Keratinocyte (primary cell): ENCODE measurements around the gene CEP152. TPM values are rescaled to one million over a fixed set of nuclear protein-coding genes. Genes with fewer than 3 reads are reported as not detected.

Experiments
- DNase-seq: peaks from one replicate; pipeline ENCODE4 v3.0.0-alpha.2; 2011; ENCODE audit warnings: low read depth, missing footprints, low spot score
- FAIRE-seq: peaks from 2 replicates; lab custom pipeline; 2011; peaks lifted over from hg19 to GRCh38; lab: Jason Lieb, UNC
- H2AFZ ChIP-seq: 2 replicates; pipeline ENCODE4 v1.6.0; 2012; ENCODE audit warnings: low read length, control low read depth, inconsistent platforms; ENCODE audit not compliant: control insufficient read depth
- H3K27ac ChIP-seq: 2 replicates; pipeline ENCODE4 v1.5.1; 2011; ENCODE audit warnings: low read length; ENCODE audit not compliant: control insufficient read depth, insufficient read depth
- H3K27me3 ChIP-seq: 3 replicates; pipeline ENCODE4 v1.6.0; 2011; ENCODE audit warnings: low read length; ENCODE audit not compliant: control insufficient read depth, insufficient read depth; ENCODE audit errors: extremely low read depth
- H3K36me3 ChIP-seq, 2 experiments: 2 replicates in 1 of 2; 3 replicates in 1 of 2; pipeline ENCODE4 v1.5.1; 2011; ENCODE audit warnings: low read length in 2 of 2, mild to moderate bottlenecking in 1 of 2; ENCODE audit not compliant: control insufficient read depth in 2 of 2, insufficient read depth in 2 of 2; ENCODE audit errors: extremely low read depth in 1 of 2
- H3K4me1 ChIP-seq: 3 replicates; pipeline ENCODE4 v1.5.1; 2011; ENCODE audit warnings: low read length; ENCODE audit not compliant: control insufficient read depth, insufficient read depth; ENCODE audit errors: extremely low read depth
- H3K4me2 ChIP-seq: 3 replicates; pipeline ENCODE4 v1.6.0; 2011; ENCODE audit warnings: low read depth, low read length; ENCODE audit not compliant: control insufficient read depth, insufficient read depth; ENCODE audit errors: extremely low read depth
- H3K4me3 ChIP-seq, 3 experiments: fragments of 200-600 bp in 1 of 3; sonication (generic) in 1 of 3; 2 replicates in 2 of 3; 3 replicates in 1 of 3; pipeline ENCODE4 v1.5.1; 2011 to 2016; ENCODE audit warnings: low read length in 3 of 3, mild to moderate bottlenecking in 3 of 3, control low read depth in 2 of 3, inconsistent platforms in 1 of 3, low read depth in 1 of 3, mixed read lengths in 1 of 3, mixed run types in 1 of 3, moderate library complexity in 1 of 3; ENCODE audit not compliant: control insufficient read depth in 2 of 3, insufficient read depth in 2 of 3; ENCODE audit errors: extremely low read depth in 1 of 3
- H3K79me2 ChIP-seq: 2 replicates; pipeline ENCODE4 v1.6.0; 2012; ENCODE audit warnings: low read length; ENCODE audit not compliant: control insufficient read depth, insufficient read depth
- H3K9ac ChIP-seq: 3 replicates; pipeline ENCODE4 v1.6.0; 2011; ENCODE audit warnings: low read length; ENCODE audit not compliant: control insufficient read depth, insufficient read depth; ENCODE audit errors: extremely low read depth
- H3K9me1 ChIP-seq: 3 replicates; pipeline ENCODE4 v1.6.0; 2011; ENCODE audit warnings: low read length; ENCODE audit not compliant: control insufficient read depth, insufficient read depth; ENCODE audit errors: extremely low read depth
- H3K9me3 ChIP-seq: 2 replicates; pipeline ENCODE4 v1.5.1; 2012; ENCODE audit warnings: low read depth, low read length; ENCODE audit not compliant: control insufficient read depth
- H4K20me1 ChIP-seq: 3 replicates; pipeline ENCODE4 v1.6.0; 2011; ENCODE audit warnings: low read length; ENCODE audit not compliant: control insufficient read depth, insufficient read depth; ENCODE audit errors: extremely low read depth
- EZH2 ChIP-seq: IDR thresholded peaks from one replicate; pipeline ENCODE4 v1.6.1; 2012; ENCODE audit warnings: inconsistent platforms, mild to moderate bottlenecking, low read length, moderate library complexity
- dilution Hi-C: fragments of 300-500 bp; cut with MboI; formaldehyde crosslinking; loops from one replicate; pipeline ENCODE4 v1.7.0; 2020; ENCODE audit warnings: low sequenced_read_pairs; ENCODE audit not compliant: extremely low pct_ligation_motif_present
- polyA plus RNA-seq, 5 experiments: library from polyadenylated mRNA; depleted of rRNA in 3 of 5; stranded (reverse) in 3 of 5; stranded (forward) in 1 of 5; unstranded in 1 of 5; fragments of >200 nt; gene quantifications; 1 replicate in 1 of 5; 2 replicates in 3 of 5; 3 replicates in 1 of 5; pipeline versions ENCODE4 v1.2.1 to v1.2.3, GENCODE V29; 2011 to 2012; ENCODE audit warnings: missing spikeins in 2 of 5, low read depth in 1 of 5, low replicate concordance in 1 of 5
- TF ChIP-seq, protein P1 (sequence below), 3 experiments: IDR thresholded peaks in 1 of 3; conservative IDR thresholded peaks in 1 of 3; optimal IDR thresholded peaks in 1 of 3; 2 replicates in 2 of 3; 3 replicates in 1 of 3; pipeline versions ENCODE3 to v1.5.1; 2011; ENCODE audit warnings: low read length in 3 of 3, mild to moderate bottlenecking in 3 of 3, moderate library complexity in 2 of 3, control low read depth in 1 of 3, inconsistent platforms in 1 of 3; ENCODE audit not compliant: insufficient read depth in 2 of 3; ENCODE audit errors: extremely low read depth in 1 of 3

The CEP152 gene
- polyA plus RNA-seq, 1 donor (not counting 4 experiments of a cell fraction or from before 2014, with no cell fraction given): 4.0 TPM

DNA sequence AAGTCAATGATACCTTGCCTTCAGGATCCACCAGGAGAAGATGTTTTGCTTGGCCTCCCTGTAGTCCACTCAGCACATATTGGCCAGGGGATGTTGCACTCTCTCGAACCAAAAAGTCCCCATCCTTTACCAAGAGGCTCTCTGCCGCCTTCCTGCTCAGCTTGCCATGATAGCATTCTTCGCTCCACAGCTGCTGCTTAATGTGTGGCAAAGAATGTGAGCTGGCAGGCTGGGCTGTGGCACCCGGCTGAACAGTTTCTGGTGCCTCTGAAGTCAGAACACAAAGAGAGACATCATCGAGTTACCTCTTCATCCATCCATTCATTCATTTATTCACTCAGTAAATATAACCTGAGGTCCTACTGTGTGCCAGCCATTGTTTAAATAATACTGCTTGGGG, 23.9 kb upstream of the CEP152 start:
- DNase-seq: no peak
- no peaks in the 10 kb centered on the region for H3K9me3 ChIP-seq
- H3K36me3 ChIP-seq: no peaks in the 10 kb centered on the region
- no peak overlapping the region for H2AFZ ChIP-seq
- no peaks in the 10 kb centered on the region for H3K9me1 ChIP-seq
- no peak overlapping the region for H3K9ac ChIP-seq
- no peaks in the 10 kb centered on the region for H3K27me3 ChIP-seq
- FAIRE-seq: no peak
- H3K4me1 ChIP-seq: no peaks in the 10 kb centered on the region
- no peaks in the 10 kb centered on the region for H4K20me1 ChIP-seq
- H3K79me2 ChIP-seq: no peaks in the 10 kb centered on the region
- no peak overlapping the region for H3K4me2 ChIP-seq
- no peak for TF ChIP-seq EZH2
- TF ChIP-seq, protein P1, sequence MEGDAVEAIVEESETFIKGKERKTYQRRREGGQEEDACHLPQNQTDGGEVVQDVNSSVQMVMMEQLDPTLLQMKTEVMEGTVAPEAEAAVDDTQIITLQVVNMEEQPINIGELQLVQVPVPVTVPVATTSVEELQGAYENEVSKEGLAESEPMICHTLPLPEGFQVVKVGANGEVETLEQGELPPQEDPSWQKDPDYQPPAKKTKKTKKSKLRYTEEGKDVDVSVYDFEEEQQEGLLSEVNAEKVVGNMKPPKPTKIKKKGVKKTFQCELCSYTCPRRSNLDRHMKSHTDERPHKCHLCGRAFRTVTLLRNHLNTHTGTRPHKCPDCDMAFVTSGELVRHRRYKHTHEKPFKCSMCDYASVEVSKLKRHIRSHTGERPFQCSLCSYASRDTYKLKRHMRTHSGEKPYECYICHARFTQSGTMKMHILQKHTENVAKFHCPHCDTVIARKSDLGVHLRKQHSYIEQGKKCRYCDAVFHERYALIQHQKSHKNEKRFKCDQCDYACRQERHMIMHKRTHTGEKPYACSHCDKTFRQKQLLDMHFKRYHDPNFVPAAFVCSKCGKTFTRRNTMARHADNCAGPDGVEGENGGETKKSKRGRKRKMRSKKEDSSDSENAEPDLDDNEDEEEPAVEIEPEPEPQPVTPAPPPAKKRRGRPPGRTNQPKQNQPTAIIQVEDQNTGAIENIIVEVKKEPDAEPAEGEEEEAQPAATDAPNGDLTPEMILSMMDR (optimal IDR thresholded peaks at IDR 0.05 in 1 of 3, IDR thresholded peaks at IDR 0.05 in 1 of 3, conservative IDR thresholded peaks at IDR 0.05 in 1 of 3; ENCODE audit: extremely low read depth in 1 of 3, insufficient read depth in 2 of 3, low read length in 3 of 3): no peak
- dilution Hi-C loops: no loop called here
- no peak overlapping the region for H3K27ac ChIP-seq
- no peak overlapping the region for H3K4me3 ChIP-seq

DNA sequence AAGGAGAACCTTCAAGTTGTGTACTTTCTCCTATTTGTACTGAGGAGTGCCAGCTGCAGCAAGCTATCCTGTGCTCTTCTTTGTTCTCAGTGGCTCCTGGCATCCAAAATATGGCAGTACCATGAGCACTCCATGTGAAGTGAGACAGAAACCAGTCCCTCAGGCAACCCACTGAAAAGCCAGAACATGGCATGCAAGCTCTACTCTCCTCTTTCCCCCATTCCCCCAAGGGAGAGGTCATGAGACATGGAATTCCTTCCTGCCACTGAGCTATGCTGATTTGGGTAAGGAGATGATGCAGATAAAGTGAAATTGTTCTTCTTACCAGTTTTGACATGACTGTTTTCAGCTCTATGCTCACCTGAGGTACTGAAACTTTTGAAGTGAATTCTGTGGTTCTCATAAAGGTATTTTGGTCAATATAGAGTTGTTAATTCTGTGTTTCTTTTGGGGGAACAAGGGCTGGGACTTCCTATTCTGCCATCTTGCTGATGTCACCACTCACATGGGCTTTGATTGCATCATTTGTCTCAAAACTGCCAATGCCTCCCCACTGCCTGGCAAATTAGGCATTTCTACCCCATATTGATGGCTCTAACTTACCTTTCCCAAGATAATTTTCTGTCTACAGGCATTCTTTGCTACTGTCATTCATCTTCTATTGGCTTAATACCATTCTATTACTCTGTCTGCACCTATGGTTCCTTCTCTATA, 22.8 kb upstream of the CEP152 start:
- H3K9ac ChIP-seq: no peak overlapping the region
- H3K79me2 ChIP-seq: no peaks in the 10 kb centered on the region
- no peaks in the 10 kb centered on the region for H3K9me3 ChIP-seq
- H3K36me3 ChIP-seq: no peaks in the 10 kb centered on the region
- FAIRE-seq (no peak), DNase-seq (no peak)
- dilution Hi-C loops: no loop called here
- no peak overlapping the region for H3K4me3 ChIP-seq
- H3K27me3 ChIP-seq: no peaks in the 10 kb centered on the region
- no peaks in the 10 kb centered on the region for H4K20me1 ChIP-seq
- TF ChIP-seq EZH2: no peak
- TF ChIP-seq, protein P1 (optimal IDR thresholded peaks at IDR 0.05 in 1 of 3, IDR thresholded peaks at IDR 0.05 in 1 of 3, conservative IDR thresholded peaks at IDR 0.05 in 1 of 3; ENCODE audit: extremely low read depth in 1 of 3, insufficient read depth in 2 of 3, low read length in 3 of 3): no peak
- H2AFZ ChIP-seq: no peak overlapping the region
- H3K4me2 ChIP-seq: no peak overlapping the region
- H3K4me1 ChIP-seq: peaks cover 4% of the 10 kb centered on the region
- no peak overlapping the region for H3K27ac ChIP-seq
- no peaks in the 10 kb centered on the region for H3K9me1 ChIP-seq
